Mesenteric fat pad (tissue), 1 donor: Measurements from ENCODE around the gene KLKB1. TPM values are rescaled to one million over a fixed set of nuclear protein-coding genes. Genes with fewer than 3 reads are reported as not detected.

ENCODE experiments used
- DNase-seq: peaks from one replicate; pipeline ENCODE4 v3.0.0-alpha.2; 2020; ENCODE audit warnings: low spot score
- long read RNA-seq: library from polyadenylated mRNA; unstranded; transcript quantifications from one replicate; pipeline ENCODE4 v2.0.0, GENCODE V29; 2020
- total RNA-seq: library from RNA; stranded (reverse); fragmentation: NEBNext Ultra II Directional; extraction: Animal tissue kit (Norgen Biotek cat#: 25700); gene quantifications from one replicate; pipeline ENCODE4 v1.2.1, GENCODE V29; 2021
- donor health status: DM: yes; HTN: yes; CAD: no.

KLKB1 gene
- not detected for total RNA-seq
- long read RNA-seq, partial matches to known transcripts: 0 of 3 reads
- long read RNA-seq, other reads (novel, unspliced or antisense): 3 of 3 reads

DNA sequence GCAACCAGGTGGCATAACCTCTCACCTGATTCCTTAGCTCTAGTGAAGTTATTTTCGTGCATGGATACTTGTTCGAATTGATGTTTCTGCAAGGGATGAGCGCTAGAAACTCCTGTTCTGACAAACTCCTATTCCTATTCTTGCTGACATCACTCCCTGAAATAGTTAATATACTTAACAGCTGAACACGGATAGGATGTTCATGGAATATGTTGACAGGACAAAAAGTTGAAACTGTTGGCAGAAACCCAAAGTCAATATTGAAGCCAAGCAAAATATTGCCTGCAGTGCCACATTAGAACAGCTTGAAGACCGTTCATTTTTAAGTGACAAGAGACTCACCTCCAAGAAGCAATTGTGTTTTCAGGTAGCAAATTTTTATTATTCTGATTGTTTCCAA is at the start of gene KLKB1:
KLKB1 (plus strand) TSS at position 287 of the 400 bp plus-strand sequence. CDS start 689 bp downstream, outside the sequence.
- DNase-seq: no peak

DNA sequence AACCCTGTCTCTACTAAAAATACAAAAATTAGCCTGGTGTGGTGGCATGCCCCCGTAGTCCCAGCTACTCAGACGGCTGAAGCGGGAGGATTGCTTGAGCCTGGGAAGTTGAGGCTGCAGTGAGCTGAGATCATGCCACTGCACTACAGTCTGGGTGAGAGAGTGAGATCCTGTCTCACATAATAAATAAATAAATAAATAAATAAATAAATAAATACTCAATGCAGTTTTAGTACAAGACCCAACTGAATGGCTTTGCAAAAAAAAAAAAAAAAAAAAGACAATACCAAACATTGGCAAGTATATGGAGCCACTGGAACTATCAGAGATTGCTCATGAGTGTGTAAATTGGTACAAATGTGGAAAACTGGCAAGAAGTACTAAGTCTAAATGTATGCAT is 39.2 kb upstream of the KLKB1 start:
- no peak for DNase-seq

GRCh38 chr4:186189656-186190055 is 37.7 kb upstream of the KLKB1 start:
- DNase-seq: no peak

GRCh38 chr4:186190581-186191199 is 36.6 kb upstream of the KLKB1 start:
- DNase-seq: no peak

DNA sequence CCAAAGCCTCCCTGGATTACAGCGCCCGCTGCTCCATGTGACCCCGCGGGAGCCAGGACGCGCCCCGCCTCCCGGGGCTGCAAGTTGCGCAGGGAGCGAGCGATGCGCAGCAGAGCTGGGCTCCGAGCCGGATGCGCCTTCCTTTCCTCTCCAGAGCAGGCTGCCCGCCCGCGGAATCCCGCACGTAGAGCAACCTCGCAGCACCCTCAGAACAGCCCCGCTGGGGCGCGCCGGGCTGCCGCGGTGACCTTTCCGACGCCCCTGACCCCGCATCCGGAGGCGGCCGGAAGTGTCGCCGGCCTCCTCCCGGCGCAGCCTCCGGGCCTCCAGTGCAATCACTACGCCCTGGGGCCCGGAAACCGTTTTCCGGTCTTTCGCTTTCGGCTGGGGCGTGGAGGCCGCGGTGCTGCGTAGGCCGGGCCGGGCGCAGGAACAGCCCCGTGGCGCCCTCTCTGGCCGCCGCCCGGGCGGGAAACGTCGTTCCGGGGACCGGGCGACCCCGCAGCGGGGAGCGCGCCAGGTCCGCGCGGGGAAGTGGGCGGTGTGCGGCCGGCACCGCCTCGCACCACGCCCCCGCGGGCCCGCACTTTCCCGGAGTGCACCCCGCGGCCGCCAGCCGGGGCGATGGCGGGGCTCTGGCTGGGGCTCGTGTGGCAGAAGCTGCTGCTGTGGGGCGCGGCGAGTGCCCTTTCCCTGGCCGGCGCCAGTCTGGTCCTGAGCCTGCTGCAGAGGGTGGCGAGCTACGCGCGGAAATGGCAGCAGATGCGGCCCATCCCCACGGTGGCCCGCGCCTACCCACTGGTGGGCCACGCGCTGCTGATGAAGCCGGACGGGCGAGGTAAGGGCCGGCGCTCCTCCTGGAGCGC is 35.9 kb upstream of the KLKB1 start, which contains the start of gene CYP4V2:
CYP4V2 (plus strand) TSS at position 368 of the 866 bp plus-strand sequence; CDS start at position 625, 257 bp downstream.
- DNase-seq: peak; percentile 93

- no peak for DNase-seq
These were observed 35.2 kb upstream of the KLKB1 start for GRCh38 chr4:186192066-186192612.

GRCh38 chr4:186193851-186194250 is 33.5 kb upstream of the KLKB1 start:
- DNase-seq: no peak

DNA sequence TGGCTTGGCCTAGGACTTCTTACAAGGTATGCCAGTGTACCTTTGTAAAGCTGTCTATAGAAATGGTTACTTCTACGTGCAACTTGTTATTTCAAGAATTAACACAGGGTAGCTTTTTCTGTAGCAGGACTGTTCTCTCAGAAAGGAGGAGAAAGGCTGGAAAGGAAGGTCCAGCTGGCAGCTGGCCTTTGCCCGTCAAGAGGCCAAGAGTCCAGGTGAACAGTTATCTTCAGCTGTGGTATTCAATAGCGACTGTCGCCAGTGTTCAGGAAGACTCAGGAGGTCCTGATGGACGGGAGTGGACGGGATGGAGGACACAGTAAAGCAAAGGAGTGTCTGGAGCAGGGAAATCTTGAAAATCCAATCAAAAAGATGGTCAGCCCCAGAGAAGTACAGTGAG is 31.2 kb upstream of the KLKB1 start:
- DNase-seq: no peak

DNA sequence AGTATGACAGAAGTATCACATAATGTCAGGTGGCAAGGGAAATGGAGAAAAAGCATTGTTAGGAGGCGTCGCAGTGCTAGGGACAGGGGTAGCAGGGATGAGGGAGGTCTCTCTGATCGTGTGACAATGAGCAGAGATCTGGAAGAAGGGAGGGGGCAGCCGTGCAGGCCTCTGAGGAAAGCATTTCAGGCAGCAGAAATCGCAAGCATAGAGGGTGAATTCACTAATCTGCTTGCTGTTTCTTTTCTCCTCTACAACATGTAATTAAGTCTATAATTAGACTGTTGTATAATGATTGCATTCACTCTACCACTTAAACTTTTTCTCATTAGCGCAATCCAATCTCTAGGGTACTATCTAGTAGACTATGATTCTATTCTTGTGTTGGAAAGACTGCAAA is 26.8 kb upstream of the KLKB1 start:
- DNase-seq: no peak

DNA sequence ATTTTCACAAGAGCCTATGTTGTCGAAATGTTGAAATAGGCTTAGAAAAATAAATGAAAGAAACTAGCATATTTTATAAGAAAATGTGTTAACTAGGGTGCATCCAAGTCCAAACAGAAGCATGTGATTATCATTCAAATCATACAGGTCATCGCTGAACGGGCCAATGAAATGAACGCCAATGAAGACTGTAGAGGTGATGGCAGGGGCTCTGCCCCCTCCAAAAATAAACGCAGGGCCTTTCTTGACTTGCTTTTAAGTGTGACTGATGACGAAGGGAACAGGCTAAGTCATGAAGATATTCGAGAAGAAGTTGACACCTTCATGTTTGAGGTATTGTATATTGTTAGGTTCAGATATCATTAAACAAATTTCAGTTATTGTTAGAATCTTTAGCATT is 26.3 kb upstream of the KLKB1 start:
- DNase-seq: no peak

DNA sequence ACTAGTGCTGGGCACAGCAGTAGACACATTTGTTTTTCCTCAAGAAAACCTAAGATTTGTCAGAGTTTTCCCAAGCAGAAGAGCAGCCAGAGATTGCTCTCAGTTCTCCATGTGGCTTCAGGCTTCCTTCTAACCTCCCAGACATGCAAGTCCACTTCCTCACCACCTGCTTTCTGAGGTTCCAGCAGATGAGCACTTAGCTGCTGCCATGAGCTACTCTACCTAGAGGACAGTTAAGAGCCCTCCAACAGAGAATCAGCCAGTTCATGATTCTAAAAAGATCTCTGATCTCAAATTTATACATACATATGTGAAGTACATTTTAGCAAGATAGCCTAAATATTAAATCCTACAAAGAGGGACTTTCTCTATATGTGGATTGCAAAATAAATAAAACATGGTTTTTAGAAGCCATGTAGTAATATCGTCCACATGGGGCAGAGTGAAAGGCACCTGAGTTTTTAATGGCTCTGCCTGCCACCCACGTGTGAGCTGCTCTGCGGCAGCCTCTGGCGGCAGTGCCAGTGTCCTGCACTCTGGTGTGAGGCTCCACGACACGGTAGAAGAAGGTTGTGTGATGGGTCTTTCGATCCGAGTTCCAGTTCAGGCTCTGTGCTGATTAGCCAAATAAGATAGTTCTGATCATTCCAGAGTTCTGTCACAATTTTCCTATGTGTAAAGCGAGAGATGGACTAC is 25.6 kb upstream of the KLKB1 start:
- no peak for DNase-seq

DNA sequence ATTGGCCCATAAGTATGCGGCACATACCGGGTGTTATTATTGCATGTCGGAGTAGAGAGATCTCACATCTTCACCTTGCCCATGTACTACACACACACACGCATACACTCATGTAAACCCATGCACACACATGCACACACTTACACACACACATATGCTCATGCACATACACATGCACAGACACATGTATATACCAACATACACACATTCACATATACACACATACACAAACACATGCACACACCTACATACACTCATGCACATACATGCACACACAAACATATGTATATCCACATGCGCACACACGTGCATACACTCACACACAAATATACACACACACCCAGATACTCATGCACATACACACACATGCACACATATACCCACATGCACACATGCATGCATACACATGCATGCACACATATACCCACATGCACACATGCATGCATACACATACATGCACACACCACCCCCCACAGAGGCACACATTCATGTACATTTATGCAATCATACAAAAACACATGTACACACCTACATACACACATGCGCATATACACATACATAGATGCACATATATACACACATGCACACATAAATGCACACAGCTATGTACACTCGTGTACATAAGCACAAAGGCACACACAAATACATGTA is 24.7 kb upstream of the KLKB1 start:
- DNase-seq: no peak

- DNase-seq: no peak
These were observed 23.9 kb upstream of the KLKB1 start for GRCh38 chr4:186203406-186203805.

GRCh38 chr4:186204103-186204559 is 23.2 kb upstream of the KLKB1 start:
- no peak for DNase-seq

DNA sequence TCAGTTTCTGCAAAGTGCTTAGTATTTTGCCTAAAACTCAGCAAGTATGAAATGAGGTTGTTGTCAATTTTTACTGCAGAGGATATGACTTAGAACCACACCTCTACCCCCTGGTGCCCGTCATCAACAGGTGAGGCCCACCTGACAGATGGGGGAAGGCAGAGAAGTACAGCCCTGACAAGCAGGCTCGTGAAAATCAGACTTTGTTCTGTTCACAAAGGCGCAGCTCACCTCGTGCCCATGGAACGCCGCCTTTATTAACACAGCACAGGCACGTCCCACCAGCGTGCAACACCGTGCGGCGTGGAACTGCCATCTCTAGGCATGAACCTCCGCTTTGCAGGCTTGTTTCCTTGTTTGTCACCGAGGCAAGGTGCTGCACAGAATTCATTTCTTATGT is 22.6 kb upstream of the KLKB1 start:
- DNase-seq: no peak

DNA sequence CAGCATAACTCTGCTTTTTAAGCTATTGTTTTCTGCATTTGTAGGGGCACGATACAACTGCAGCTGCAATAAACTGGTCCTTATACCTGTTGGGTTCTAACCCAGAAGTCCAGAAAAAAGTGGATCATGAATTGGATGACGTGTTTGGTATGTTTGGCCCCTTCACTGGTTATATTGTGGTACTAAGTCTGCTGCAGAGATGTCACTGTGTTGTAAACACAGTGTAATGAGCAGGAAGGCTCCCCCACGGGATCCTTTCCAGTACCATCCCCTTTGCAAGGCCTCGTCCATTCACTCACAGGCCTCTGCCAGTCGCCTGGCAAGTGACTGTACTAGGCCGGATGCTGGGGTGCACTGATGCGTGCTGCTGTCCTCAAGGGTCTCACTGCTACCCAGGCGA is 22.2 kb upstream of the KLKB1 start:
- DNase-seq: no peak

GRCh38 chr4:186216465-186217024 is 10.8 kb upstream of the KLKB1 start:
- no peak for DNase-seq

DNA sequence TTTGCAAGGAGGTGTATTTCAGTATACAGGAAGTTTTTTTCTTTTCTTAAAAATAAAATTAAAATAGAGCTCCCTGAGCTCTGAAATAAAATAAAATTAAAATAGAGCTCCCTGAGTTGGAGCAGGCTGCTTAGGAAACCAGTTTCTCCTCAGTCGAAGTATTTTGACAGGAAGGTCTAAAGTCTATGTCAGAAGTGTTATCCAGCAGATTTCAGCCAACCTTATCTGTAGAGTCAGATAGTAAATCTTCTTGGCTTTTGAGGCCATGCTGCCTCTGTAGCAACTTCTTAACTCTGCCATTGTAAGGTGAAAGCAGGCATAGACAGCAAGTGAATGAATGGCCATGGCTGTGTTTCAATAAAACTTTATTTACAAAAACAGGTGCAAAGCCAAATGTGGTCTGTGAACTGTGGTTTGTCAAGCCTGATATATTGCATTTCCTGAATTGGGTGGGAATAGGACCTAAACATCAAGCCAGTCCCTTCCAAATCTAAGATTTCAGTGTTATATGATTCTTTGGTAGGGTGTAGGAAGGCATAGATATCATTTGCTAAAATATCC is 9.5 kb upstream of the KLKB1 start:
- no peak for DNase-seq

- DNase-seq: no peak
These were observed 5.7 kb upstream of the KLKB1 start for GRCh38 chr4:186221624-186222023.

- no peak for DNase-seq
These were observed 1.5 kb upstream of the KLKB1 start for GRCh38 chr4:186225848-186226247.
